GM13976 (cell line): Measurements from ENCODE around the gene MINDY4.

Source experiments
- DNase-seq: peaks from one replicate; pipeline ENCODE4 v3.0.0; 2012; ENCODE audit warnings: low spot score
- CTCF ChIP-seq: IDR thresholded peaks from 2 replicates; pipeline ENCODE4 v1.5.1; 2012; ENCODE audit warnings: borderline replicate concordance, mild to moderate bottlenecking; ENCODE audit not compliant: insufficient read depth; ENCODE audit errors: extremely low read depth, missing control alignments, control extremely low read depth
- in situ Hi-C: fragments of 300-500 bp; cut with MboI; formaldehyde crosslinking; loops from one replicate; pipeline ENCODE4 v1.12.0; 2022; ENCODE audit warnings: low sequenced_read_pairs, mixed read lengths, inconsistent platforms; ENCODE audit not compliant: unreplicated experiment

Gene MINDY4

GRCh38 chr7:30799206-30799975 lies 28.2 kb downstream of the MINDY4 start:
- in situ Hi-C loops: loop anchor here (5.0 kb wide), 1 partner anchor 178 kb away; no protein-coding TSS in a partner anchor
- DNase-seq: peak; percentile 61
- TF ChIP-seq CTCF: no peak

- in situ Hi-C loops: loop anchor here (5.0 to 10.0 kb wide), 2 partner anchors 177 to 325 kb away; no protein-coding TSS in a partner anchor
- TF ChIP-seq CTCF: no peak
- no peak for DNase-seq
These were observed 28.9 kb downstream of the MINDY4 start for GRCh38 chr7:30799976-30800661.

GRCh38 chr7:30800785-30801252 lies 29.6 kb downstream of the MINDY4 start:
- in situ Hi-C loops: loop anchor here (10.0 kb wide), 1 partner anchor 324 kb away; no protein-coding TSS in a partner anchor
- peak; percentile 75 for TF ChIP-seq CTCF
- DNase-seq: peak; percentile 76

GRCh38 chr7:30802812-30803211 lies 31.6 kb downstream of the MINDY4 start:
- in situ Hi-C loops: loop anchor here (10.0 kb wide), 1 partner anchor 322 kb away; no protein-coding TSS in a partner anchor
- no peak for DNase-seq
- TF ChIP-seq CTCF: no peak

GRCh38 chr7:30804078-30804661 lies 33.0 kb downstream of the MINDY4 start:
- in situ Hi-C loops: loop anchor here (10.0 kb wide), 1 partner anchor 321 kb away; no protein-coding TSS in a partner anchor
- no peak for DNase-seq
- TF ChIP-seq CTCF: no peak

GRCh38 chr7:30805081-30805691 lies 34.0 kb downstream of the MINDY4 start:
- no peak for DNase-seq
- TF ChIP-seq CTCF: no peak
- in situ Hi-C loops: loop anchor here (10.0 kb wide), 1 partner anchor 320 kb away; no protein-coding TSS in a partner anchor
